Ascending aorta (tissue), 2 donors: ENCODE results near the gene SMOC1. TPM values are rescaled to one million over a fixed set of nuclear protein-coding genes. Genes with fewer than 3 reads are reported as not detected.
A peak's percentile ranks its signal among the peaks of the same experiment; 100 is the strongest.

ENCODE experiments used
- DNase-seq, 2 donors: peaks; one replicate each; pipeline ENCODE4 v3.0.0-alpha.2; 2019; ENCODE audit warnings: low spot score in 2 of 2
- H3K27ac ChIP-seq, 2 donors: fragments of 200-600 bp; sonication (generic); one replicate each; pipeline ENCODE4 v1.5.1; 2016 to 2017; ENCODE audit warnings: mild to moderate bottlenecking in 1 of 2
- H3K27me3 ChIP-seq: fragments of 200-600 bp; sonication (generic); one replicate; pipeline ENCODE4 v1.5.1; 2017
- H3K36me3 ChIP-seq, 2 donors: fragments of 200-600 bp; sonication (generic); one replicate each; pipeline ENCODE4 v1.5.1; 2016
- H3K4me1 ChIP-seq, 2 donors: fragments of 200-600 bp; sonication (generic); one replicate each; pipeline ENCODE4 v1.5.1; 2016 to 2017; ENCODE audit warnings: mild to moderate bottlenecking in 1 of 2
- H3K4me3 ChIP-seq, 2 donors: fragments of 200-600 bp; sonication (generic); one replicate each; pipeline ENCODE4 v1.5.1; 2016 to 2017; ENCODE audit warnings: mild to moderate bottlenecking in 1 of 2
- H3K9me3 ChIP-seq, 2 donors: fragments of 200-600 bp; sonication (generic); one replicate each; pipeline ENCODE4 v1.5.1; 2016
- intact Hi-C: fragments of 100-400 bp; cut with DNase I; formaldehyde crosslinking; loops from one replicate; pipeline ENCODE4 v1.15.1; 2023
- total RNA-seq: library from RNA; depleted of rRNA; stranded (reverse); fragments of >200 nt; gene quantifications from one replicate; pipeline ENCODE4 v1.1.0, GENCODE V29; 2016
- TF ChIP-seq, protein P1 (sequence below), 3 experiments: fragments of 200-600 bp in 2 of 3; fragments of 450-650 bp in 1 of 3; sonication (generic) in 2 of 3; IDR thresholded peaks; one replicate each; pipeline ENCODE4 v1.5.1; 2016 to 2019; ENCODE audit warnings: antibody characterized with exemption in 3 of 3, mild to moderate bottlenecking in 1 of 3, moderate library complexity in 1 of 3

The SMOC1 gene
- total RNA-seq, 1 donor from 2014 or later, result 16.6 TPM

- intact Hi-C loops, result loop anchor here (5.0 kb wide), 1 partner anchor 121 kb away; no protein-coding TSS in a partner anchor
- no peak overlapping the region for H3K4me3 ChIP-seq
- TF ChIP-seq, protein P1, sequence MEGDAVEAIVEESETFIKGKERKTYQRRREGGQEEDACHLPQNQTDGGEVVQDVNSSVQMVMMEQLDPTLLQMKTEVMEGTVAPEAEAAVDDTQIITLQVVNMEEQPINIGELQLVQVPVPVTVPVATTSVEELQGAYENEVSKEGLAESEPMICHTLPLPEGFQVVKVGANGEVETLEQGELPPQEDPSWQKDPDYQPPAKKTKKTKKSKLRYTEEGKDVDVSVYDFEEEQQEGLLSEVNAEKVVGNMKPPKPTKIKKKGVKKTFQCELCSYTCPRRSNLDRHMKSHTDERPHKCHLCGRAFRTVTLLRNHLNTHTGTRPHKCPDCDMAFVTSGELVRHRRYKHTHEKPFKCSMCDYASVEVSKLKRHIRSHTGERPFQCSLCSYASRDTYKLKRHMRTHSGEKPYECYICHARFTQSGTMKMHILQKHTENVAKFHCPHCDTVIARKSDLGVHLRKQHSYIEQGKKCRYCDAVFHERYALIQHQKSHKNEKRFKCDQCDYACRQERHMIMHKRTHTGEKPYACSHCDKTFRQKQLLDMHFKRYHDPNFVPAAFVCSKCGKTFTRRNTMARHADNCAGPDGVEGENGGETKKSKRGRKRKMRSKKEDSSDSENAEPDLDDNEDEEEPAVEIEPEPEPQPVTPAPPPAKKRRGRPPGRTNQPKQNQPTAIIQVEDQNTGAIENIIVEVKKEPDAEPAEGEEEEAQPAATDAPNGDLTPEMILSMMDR (IDR thresholded peaks at IDR 0.05), result no peak
Observed at GRCh38 chr14:69876221-69876847, 2.9 kb upstream of the SMOC1 start.

DNA sequence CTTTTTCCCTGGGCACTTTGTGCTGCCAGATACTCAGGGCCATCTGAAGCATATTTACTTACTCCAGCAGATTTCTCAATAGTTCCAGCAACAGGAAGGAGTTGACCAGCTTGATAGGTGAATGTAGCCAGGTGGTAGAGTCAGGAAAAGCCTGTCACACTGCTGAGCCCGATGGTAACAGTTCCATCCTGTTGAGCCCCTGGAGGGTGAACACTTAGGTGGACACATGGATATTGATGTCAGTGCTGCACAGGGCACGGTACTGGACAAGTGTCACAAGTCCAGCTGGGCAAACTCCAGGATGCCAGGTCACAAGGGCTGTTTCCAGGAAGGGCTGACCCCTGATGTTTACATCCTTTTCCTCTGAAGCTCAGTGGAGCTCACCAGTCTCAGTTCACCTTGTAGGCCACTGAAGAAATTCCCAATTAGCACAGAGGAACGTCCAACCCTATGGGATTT is 2.3 kb upstream of the SMOC1 start:
- H3K27me3 ChIP-seq, result no peaks in the 10 kb centered on the region
- H3K4me1 ChIP-seq, result no peaks in the 10 kb centered on the region
- no peaks in the 10 kb centered on the region for H3K9me3 ChIP-seq
- no peak overlapping the region for H3K4me3 ChIP-seq
- no peaks in the 10 kb centered on the region for H3K36me3 ChIP-seq
- H3K27ac ChIP-seq, result no peak overlapping the region
- DNase-seq, result no peak
- intact Hi-C loops, result loop anchor here (5.0 kb wide), 1 partner anchor 120 kb away; no protein-coding TSS in a partner anchor
- TF ChIP-seq, protein P1 (IDR thresholded peaks at IDR 0.05), result no peak

More at GRCh38 chr14:69876221-69876847, 2.9 kb upstream of the SMOC1 start:
- H3K4me1 ChIP-seq, result no peaks in the 10 kb centered on the region
- H3K36me3 ChIP-seq, result no peaks in the 10 kb centered on the region
- no peak for DNase-seq
- H3K27ac ChIP-seq, result no peak overlapping the region
- H3K9me3 ChIP-seq, result no peaks in the 10 kb centered on the region
- H3K27me3 ChIP-seq, result no peaks in the 10 kb centered on the region

- Histone ChIP-seq H3K27me3 (no peaks in the 10 kb centered on the region), H3K4me3 (no peak overlapping the region), H3K9me3 (no peaks in the 10 kb centered on the region), H3K4me1 (no peaks in the 10 kb centered on the region), H3K36me3 (no peaks in the 10 kb centered on the region), H3K27ac (no peak overlapping the region)
- no peak for DNase-seq
- intact Hi-C loops, result loop anchor here (5.0 kb wide), 1 partner anchor 120 kb away; no protein-coding TSS in a partner anchor
- TF ChIP-seq, protein P1 (IDR thresholded peaks at IDR 0.05), result no peak
Observed at GRCh38 chr14:69877492-69877891, 1.7 kb upstream of the SMOC1 start.

DNA sequence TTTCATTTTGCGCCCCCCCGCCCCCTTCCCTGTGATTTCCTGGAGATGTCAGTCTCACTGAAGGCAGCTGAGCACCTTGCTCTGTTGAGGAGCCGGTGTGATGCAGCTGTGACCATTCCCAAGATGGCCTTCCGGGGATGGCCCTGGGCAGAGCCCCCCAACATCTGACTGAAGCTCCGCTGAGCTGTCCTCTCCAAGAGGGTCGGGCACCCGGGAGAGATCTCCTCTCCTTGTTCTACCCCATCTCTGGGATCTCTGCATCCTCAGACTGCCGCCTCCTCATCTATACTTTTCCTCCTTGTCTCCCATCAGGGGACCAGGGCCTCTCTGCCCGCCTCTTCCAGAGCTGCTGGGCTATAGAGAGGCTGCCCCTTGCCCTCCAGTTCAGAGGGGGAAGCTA is 965 bp upstream of the SMOC1 start:
- no peaks in the 10 kb centered on the region for H3K4me1 ChIP-seq
- H3K27ac ChIP-seq, result no peak overlapping the region
- intact Hi-C loops, result loop anchor here (5.0 kb wide), 1 partner anchor 119 kb away; no protein-coding TSS in a partner anchor
- no peaks in the 10 kb centered on the region for H3K9me3 ChIP-seq
- TF ChIP-seq, protein P1 (IDR thresholded peaks at IDR 0.05), result no peak
- no peak overlapping the region for H3K4me3 ChIP-seq
- H3K36me3 ChIP-seq, result no peaks in the 10 kb centered on the region
- no peaks in the 10 kb centered on the region for H3K27me3 ChIP-seq
- DNase-seq, result no peak

GRCh38 chr14:69880044-69880487 is 850 bp downstream of the SMOC1 start:
- intact Hi-C loops, result no loop called here
- no peak for DNase-seq
- TF ChIP-seq, protein P1 (IDR thresholded peaks at IDR 0.05), result no peak
- Histone ChIP-seq H3K9me3 (no peaks in the 10 kb centered on the region), H3K27me3 (no peaks in the 10 kb centered on the region), H3K36me3 (no peaks in the 10 kb centered on the region), H3K4me1 (no peaks in the 10 kb centered on the region), H3K27ac (no peak overlapping the region), H3K4me3 (peak overlapping the region in 1 of 2 donors; percentile 12)
